ENCODE measurements around the gene KRTAP9-7.

The KRTAP9-7 gene

DNA sequence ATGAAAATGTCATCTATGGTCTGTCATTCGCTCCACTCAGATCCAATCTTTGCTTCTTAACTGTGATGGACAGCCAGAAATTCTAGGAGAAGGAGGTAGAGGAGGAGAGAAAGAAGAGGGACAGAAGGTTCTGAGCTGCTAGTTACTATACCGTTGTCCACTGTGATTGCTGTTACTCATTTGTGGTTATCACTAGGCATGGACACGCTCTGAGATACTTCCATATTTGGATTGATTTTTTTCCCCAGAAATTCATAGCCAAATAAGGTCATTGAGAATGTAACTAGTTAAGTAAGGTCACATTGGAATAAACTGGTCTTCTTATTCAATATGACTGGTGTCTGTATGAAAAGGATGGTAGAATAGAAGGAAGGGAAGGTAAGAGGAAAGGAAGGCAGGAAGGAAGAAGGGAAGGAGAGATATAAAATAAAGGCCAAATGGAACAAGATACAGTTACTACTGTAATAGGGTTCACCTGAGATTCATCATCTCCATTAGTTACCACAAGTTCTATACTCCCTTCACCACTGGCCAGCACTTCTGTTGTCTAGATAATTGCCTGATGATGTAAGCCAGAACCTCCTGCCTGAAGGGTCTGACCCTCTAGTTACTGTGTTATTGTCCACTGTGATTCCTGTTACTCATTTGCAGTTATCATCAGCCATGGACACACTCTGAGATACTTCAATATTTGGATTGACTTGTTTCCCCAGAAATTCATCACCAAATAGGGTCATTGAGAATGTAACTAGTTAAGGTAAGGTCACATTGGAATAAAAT lies 2.9 kb downstream of the KRTAP9-7 start:
- no peak for DNase-seq

DNA sequence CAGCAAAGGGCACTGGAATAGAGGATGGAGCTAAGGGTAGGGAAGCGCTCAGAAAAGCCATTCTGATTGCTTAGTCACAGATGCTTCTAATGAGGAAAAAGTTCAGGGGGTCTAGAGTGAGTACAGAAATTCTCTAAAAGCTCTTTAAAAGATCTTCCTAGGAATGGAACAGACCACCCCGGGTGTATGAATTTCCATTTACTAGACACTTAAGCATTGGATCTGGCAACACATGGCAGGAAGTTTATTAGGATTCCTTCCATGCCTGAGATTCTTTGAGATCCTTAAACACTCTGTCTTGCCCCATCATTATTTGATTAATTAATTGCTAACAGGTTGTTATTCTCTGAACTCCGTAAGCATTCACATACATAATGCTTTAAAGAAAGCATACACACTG lies 8.5 kb downstream of the KRTAP9-7 start:
- no peak for DNase-seq

DNA sequence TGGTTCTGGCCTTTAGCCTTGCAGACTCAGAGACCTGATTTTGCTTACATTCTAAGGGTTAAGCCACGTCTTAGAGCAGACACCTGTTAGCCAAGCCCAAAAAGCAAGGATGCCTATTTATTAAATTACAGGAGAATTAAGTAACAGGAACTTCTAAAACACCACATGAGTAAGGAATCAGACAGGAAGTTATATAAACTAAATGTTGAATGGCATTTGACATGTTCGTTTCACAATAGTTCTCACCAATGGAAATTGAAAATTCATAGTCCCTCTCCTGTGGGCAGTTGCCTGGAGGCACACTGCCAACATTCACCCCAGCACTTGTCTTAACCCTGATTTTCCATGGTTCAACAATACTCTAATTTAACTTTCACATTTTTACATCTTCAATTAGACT lies 9.0 kb downstream of the KRTAP9-7 start:
- DNase-seq, result peak; percentile 14 to 62

DNA sequence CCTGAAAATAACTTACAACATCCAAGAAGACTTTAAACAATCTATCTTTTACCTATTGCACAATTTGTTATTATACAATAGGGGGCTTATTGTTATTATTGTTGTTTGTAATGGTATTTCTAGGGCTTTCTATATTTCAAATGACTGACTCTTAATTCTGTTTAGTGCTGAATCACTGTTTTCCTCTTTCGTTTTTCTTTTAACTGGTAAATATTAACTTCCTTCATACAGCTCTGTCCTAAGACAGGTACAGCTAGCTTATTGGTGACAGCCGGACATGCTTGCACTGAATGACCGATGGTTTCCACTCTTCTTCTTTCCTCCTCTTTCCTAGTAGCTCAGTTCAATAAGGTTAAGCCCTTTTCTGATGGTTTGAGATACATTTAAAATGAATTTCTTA lies 11.6 kb downstream of the KRTAP9-7 start:
- DNase-seq, result no peak

DNA sequence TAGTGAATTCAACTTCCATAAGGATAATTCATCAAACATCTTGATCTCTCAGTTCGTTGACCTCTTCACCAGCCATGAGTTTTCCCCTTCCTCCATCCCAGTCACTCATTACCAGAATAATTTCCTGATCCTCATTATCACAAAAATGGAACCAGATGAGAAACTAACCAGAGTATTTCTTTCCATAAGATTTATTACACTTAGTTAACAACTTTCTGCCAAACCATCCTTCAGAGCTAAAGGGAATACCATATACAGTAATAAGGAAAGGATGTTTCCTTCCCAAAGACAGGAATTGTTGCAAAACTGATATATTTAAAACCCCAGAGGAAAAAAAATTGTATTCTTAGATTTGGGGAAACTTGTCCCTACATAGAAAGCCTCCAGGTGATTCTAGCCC lies 18.5 kb downstream of the KRTAP9-7 start:
- DNase-seq, result no peak

DNA sequence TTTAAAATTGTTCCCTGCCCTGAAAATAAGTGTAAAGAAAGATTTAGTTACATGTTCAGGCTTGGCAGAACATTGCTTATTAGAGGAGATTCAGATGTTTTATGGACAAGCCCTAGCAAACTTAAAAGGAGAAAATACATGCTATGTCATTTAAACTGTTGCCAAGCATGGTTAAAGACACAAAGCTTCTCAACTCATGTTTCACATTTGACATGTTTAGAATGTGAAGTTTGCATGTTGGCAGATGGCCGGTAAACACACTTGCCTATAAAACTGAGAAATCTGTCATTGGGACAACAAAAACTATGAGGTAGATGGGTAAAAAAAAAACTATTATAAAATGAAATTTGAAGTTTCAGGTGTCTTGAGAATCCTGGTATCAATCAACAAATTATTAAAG lies 21.3 kb downstream of the KRTAP9-7 start:
- DNase-seq, result no peak

DNA sequence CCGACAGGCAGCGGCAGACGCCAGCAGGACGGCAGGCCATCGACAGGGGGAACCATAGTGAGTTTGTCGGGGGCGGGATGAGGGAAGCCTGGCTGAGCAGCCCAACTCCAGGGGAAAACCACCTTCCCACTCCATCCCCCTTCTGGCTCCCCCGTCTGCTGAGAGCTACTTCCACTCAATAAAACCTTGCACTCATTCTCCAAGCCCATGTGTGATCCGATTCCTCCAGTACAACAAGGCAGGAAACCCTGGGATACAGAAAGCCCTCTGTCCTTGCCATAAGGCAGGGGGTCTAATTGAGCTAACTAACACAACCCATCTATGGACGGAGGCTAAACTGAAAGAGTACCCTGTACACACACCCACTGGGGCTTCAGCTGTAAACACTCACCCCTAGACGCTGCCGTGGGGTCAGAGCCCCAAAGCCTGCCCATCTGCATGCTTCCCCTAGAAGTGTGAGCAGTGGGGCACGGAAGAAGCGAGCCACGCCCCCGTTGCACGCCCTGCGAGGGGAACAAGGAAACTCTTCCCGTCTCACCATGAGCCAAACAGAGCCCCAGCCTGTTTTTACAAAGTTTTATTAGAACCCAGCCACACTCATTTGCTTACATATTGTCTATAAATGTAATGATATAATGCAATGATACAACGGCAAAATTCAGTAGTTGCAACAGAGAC lies 23.1 kb downstream of the KRTAP9-7 start:
- no peak for DNase-seq

DNA sequence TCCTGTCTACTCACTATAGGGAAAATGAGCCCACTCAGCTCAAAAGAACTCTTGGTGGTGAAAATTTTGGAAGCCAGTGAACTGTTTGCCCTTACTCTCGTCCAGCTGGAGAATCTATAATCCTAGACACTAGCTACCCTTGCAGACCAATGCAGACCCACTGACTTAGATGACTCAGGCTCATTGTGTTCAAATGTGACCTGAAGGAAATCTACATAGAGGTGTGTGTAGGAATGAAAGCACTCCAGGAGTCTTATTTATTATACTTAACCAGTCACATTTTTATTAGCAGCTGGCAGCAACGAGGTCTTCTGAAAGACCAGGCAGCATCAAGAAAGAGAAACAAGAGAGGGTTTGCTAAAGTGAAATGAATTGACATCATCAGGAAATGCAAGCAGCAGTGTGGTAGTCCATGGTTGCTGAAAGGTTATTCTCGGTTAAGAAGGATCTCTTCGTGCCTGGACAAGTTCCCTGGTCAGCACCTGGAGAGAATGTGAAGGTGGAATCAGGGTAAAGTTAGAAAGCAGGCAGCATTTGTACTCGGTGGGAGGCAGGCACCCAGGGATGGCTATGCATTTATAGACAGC lies 25.8 kb downstream of the KRTAP9-7 start:
- no peak for DNase-seq

DNA sequence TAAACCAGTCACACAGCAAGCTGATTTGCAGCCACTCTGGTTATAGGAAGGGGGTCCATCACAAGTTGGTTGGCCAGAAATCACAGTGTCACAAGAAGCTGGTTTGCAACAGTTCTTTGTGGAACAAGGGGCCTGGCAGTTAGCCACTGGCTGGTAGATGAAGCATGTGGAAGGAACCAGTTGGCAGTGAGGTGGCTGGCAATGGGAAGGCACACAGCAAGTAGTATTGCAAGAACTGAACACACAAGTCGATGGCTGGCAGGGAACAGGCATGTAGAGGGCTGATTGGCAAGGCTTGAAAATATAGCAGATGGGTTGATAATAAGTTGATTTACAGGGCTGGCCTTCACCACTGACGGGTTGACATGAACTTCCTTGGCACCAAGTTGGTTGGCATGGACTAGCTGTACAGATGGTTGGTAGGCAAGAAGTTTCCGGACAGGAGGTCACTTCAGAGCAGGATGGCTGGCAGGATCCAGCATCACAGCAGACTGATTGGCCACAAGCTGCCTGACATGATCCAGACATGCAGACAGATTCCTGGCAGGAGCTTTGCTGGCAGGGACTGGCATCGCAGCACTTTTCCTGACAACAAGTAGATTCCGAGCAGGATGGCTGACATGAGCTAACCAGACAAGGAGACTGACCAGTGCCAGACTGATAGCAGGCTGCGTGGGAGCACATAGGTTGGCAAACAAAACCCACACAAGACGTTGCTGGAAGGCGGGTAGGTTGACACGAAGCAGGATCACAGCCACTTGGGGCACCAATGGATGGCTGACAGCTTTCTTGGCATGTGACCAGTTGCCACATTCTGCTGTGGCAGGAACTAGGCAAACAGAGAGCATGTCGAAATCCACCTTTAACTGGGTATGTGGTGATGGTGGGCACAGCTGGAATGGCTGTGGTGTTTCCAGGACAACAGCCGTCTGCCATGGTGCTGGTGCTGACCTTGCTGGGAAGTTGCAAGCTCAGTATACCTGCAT lies 26.7 kb downstream of the KRTAP9-7 start, which contains the start of gene KRTAP29-1:
Gene KRTAP29-1 (minus strand): TSS at position 936 of the 986 bp plus-strand sequence. CDS start 0 bp downstream, at position 936.
- peak in 1 of 2 donors; percentile 37 for DNase-seq

DNA sequence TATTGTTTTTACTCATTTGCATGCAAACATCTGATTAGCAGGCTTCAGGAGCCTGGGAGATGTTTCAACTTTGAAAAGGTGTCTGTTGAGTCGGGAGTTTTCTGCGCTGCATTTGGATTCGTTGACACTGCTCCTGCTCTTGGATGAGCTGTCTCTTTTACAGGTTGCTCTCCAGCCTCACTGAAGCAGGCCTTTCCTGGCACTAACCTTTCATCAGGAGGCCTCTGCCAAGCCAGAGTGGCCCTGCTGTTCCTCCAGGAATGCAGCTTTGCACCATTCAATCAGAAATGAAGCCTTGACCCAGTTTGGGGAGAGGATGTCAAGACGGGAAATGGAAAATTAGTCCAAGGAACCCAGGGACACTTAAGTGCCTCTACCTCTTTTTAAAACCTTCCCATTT lies 27.5 kb downstream of the KRTAP9-7 start:
- DNase-seq, result no peak

DNA sequence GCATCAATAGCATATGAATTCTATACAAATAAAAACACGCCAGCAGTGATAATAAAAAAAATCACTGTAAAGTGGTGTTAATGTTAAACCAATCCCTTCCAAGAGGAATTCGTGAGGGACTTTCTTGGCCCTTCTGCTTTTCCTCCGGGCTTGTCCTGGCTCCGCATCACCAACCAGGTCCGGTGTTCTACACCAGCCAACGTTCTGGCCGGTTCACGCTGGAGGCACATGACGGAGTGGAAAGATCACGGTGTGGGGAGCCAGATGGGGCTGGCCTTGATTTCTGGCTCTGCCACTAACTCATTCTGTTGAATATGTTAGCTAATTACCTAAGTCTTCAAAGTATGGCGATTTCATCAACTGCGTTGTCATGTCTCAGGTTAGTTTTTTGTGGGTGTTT lies 28.6 kb downstream of the KRTAP9-7 start:
- no peak for DNase-seq

DNA sequence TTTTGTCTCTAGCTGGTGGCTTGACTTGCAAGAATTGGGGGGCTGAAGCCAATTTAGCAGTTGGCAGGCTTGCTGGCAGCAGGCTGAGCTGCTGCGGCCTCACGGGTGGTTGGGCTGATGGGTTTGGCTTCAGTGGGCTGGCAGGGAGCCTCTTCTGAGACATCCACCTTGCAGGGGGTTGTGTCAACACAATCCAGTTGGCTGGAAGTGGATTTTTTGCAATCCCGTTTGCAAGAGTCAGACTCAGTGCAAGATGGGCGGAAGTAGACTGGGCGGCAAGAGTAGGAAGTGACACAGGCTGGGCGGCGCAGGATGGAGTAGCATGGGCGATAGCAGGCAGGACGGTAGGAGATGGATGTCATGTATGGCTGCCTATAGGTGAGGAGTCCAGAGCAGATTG lies 32.1 kb downstream of the KRTAP9-7 start:
- DNase-seq, result peak; percentile 37 to 45

DNA sequence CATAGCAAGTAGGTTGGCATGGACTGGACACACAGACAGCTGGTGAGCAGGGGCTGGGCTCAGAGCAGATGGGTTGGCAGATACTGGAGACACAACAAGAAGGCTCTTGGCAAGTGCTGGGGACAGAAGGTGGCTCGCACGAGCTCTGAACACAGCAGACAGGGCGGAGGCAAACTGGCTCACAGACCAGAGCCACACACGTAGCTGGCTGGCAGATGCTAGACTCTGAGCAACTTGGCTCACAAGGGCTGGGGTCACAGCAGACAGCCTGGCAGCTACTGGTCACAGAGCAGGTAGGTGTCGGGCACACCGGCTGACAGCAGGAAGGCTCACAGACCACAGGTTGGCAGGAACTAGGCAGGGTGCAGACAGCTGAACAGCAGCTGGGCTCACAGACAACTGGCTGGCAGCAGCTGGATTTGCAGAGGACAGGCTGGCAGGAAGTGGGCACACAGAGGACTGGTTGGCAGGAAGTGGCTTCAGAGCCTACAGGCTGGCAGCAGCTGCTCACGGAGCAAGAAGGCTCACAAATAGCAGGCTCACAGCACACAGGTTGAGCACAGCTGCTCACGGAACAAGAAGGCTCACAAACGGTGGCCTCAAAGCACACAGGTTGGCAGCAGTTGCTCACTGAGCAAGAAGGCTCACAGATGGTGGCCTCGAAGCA lies 32.9 kb downstream of the KRTAP9-7 start:
- DNase-seq, result no peak

DNA sequence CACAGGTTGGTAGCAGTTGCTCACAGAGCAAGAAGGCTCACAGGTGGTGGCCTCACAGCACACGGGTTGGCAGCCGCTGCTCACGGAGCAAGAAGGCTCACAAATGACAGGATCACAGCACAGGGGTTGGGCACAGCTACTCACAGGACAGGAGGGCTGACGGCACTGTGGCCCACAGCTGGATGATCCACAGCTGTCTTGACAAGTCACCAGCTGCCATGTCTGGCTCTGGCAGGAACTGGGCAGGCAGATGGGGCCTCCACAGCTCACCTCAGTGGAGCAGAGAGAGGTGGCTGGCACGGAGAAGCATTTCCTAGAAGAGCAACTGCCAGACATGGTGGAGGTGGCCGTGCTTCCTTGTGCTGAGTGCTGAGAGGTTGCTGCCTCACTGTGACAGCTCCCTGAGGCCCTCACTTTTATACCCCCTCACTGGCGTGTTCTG lies 33.4 kb downstream of the KRTAP9-7 start, which contains the start of gene KRTAP16-1:
Gene KRTAP16-1 (minus strand): TSS at position 392 of the 442 bp plus-strand sequence. CDS start 56 bp downstream, at position 336.
- DNase-seq, result no peak

DNA sequence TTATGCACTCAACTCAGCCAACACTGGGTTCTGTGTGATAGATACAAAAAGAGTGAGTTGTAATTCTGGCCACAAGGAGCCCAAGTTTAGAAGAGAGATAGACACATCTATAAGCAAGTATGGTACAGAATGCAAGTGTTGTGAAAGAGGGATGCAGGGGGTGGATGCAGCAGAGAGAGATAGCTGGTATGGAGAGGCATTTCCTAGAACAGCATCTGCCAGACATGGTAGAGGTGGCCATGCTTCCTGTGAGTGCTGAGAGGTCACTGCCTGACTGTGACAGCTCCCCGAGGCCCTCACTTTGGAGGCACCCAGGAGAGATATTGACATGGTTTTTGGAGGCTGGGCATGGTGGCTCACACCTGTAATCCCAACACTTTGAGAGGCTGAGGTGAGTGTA lies 35.6 kb downstream of the KRTAP9-7 start:
- DNase-seq, result no peak

DNA sequence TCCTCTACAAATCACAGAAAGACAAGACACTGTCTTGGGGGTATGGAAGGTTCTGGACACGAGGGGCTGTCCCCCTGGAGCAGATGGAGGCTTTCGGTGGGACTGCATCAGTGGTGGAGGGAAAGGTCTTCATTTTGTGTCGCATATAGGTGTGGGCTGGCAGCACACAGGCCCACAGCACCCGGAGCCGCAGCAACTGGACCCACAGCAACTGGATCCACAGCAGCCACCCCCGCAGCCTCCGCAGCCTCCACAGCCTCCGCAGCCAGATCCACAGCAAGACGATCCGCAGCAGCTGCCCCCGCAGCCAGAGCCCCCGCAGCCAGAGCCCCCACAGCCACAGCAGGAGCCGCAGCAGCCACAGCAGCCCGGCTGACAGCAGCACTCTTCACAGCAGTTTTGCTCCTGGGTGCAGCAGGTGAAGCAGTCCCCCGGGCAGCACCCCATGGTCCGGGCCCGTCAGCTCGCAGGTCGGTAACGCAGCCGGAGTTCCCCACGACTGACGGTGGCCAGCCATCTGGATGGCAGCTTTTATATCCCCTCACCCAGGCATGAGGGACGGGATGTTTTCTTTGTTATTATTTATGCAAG lies 39.8 kb downstream of the KRTAP9-7 start, which contains the start of gene KRTAP17-1:
Gene KRTAP17-1 (minus strand): TSS at position 507 of the 591 bp plus-strand sequence. CDS start 60 bp downstream, at position 447.
- DNase-seq, result no peak

DNA sequence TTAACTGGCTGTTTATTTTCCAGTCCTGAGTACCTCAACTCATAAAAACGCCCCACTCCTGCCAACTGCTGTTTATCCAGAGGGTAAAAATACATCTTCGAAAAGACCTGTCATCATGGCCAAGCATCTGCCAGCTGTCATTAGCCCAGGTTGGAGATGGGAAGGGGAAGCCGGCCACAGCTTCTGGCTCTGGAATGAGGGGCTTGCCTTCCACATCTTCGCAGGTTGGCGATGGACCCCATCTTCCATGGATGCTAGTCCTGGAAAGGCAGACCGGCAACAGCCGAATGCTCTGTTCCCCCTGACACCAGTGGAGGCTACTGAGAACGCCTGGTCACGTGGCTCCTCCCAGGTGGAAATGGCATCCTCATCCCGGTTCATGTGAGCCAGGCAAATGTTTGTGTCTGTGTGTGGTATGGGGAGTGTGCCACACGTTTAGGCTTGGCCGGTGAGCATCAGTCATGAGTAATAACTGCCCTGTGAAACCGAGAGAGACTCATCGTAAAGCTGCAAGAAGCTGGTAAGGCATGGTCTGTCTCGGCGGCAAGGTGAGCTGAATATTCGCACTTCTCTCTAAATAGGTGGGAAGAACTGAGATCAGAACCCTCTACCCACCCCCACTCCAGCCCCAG lies 40.4 kb downstream of the KRTAP9-7 start:
- DNase-seq, result no peak

DNA sequence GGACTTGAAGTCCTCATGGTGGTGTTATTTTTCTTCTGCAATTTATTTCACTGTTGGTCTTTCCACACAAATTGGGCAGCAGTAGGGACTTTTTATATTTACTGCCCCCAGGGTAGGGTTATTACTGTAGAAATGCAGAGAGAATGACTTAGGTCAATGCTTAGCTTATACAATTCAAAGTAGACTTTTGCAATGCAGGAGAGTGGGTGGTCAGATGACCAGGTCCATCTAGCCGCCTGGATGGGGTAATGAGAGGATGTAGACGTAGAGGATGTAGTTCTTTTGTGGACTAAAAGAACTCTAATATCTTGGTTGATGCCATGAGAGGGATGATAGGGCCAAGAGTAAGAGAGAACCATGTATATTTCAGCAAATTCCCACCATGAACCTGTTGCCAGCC lies 42.7 kb downstream of the KRTAP9-7 start:
- peak; percentile 35 to 50 for DNase-seq

DNA sequence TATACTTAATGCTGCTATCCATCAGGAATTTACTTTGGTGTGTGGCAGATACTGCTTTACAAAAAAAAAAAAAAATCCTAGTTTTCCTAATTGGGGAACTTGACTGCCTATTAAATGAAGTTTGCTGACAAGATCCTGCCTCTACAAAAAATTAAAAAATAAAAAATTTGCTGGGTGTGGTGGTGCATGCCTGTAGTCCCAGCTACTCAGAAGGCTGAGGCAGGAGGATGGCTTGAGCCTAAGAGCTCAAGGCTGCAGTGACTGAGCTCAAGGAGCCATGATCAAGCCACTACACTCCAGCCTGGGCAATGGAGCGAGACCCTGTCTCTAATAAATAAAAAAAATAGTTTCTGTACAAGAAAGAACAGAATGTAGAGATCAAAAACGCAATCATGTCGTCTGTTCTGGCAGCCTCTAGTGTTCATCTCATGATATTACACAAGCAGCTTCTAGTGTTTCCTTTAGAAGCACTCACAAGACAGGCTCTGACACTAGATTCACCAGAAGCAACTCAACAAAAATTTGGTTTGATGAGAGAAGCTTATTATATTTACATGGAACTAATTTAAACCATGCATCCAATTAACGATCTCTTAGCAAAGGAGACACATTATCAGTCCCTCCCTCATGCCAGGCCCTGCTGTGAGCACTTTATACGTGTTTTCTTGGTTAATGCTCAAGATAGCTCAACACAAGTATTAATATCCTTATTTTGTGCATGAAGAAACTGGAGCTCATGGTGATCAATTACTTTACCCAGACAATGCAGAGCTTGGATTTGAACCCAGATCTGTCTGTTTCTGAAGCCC lies 46.8 kb downstream of the KRTAP9-7 start:
- peak; percentile 29 to 45 for DNase-seq

All from inflammatory macrophage (primary cell).